Left forelimb (tissue), 1 donor: ENCODE measurements around the gene TBC1D4.

Source experiments
- DNase-seq: peaks from one replicate; pipeline ENCODE4 v3.0.0-alpha.2; 2018; ENCODE audit warnings: low spot score

TBC1D4 gene, protein sequence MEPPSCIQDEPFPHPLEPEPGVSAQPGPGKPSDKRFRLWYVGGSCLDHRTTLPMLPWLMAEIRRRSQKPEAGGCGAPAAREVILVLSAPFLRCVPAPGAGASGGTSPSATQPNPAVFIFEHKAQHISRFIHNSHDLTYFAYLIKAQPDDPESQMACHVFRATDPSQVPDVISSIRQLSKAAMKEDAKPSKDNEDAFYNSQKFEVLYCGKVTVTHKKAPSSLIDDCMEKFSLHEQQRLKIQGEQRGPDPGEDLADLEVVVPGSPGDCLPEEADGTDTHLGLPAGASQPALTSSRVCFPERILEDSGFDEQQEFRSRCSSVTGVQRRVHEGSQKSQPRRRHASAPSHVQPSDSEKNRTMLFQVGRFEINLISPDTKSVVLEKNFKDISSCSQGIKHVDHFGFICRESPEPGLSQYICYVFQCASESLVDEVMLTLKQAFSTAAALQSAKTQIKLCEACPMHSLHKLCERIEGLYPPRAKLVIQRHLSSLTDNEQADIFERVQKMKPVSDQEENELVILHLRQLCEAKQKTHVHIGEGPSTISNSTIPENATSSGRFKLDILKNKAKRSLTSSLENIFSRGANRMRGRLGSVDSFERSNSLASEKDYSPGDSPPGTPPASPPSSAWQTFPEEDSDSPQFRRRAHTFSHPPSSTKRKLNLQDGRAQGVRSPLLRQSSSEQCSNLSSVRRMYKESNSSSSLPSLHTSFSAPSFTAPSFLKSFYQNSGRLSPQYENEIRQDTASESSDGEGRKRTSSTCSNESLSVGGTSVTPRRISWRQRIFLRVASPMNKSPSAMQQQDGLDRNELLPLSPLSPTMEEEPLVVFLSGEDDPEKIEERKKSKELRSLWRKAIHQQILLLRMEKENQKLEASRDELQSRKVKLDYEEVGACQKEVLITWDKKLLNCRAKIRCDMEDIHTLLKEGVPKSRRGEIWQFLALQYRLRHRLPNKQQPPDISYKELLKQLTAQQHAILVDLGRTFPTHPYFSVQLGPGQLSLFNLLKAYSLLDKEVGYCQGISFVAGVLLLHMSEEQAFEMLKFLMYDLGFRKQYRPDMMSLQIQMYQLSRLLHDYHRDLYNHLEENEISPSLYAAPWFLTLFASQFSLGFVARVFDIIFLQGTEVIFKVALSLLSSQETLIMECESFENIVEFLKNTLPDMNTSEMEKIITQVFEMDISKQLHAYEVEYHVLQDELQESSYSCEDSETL (N-terminal part only)

GRCh38 chr13:75482070-75482819 is at the start of gene TBC1D4:
Gene TBC1D4 (minus strand): TSS chr13:75482169. CDS start chr13:75481767, 402 bp downstream.
- DNase-seq = peak; percentile 90

- DNase-seq = no peak
Observed at GRCh38 chr13:75530549-75530961, 48.6 kb upstream of the TBC1D4 start.

DNA sequence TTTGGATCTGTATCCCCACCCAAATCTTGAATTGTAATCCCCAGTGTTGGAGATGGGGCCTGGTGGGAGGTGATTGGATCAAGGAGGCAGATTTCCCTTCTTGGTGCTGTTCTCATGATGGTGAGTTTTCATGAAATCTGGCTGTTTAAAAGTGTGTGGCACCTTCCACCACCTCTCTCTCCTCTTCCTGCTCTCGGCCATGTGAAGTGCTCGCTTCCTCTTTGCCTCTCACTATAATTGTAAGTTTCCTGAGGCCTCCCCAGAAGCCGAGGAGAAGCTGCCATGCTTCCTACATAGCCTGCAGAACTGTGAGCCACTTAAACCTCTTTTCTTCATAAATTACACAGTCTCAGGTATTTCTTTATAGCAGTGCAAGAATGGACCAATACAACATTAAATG is 40.0 kb upstream of the TBC1D4 start:
- no peak for DNase-seq

DNA sequence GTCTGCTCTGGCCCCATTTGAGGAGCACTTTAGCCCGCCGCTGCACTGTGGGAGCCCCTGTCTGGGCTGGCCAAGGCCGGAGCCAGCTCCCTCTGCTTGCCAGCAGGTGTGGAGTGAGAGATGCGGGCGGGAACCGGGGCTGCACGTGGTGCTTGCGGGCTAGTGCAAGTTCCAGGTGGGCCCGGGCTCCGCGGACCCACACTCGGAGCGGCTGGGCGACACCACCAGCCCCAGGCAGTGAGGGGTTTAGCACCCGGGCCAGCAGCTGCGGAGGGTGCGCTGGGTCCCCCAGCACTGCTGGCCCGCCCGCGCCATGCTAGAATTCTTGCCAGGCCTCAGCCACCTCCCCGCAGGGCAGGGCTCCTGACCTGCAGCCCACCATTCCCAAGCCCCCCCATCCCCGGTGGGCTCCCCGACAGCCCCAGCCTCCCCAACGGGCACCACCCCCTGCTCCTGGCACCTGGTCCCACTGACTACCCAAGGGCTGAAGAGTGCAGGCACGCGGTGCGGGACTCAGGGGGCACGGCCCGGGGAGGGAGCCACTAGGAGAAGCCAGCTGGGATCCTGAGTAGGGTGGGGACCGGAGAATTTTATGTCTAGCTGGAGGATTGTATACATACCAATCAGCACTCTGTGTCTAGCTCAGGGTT is 36.6 kb upstream of the TBC1D4 start:
- DNase-seq = no peak

GRCh38 chr13:75514080-75514995 is 32.4 kb upstream of the TBC1D4 start:
- no peak for DNase-seq

DNA sequence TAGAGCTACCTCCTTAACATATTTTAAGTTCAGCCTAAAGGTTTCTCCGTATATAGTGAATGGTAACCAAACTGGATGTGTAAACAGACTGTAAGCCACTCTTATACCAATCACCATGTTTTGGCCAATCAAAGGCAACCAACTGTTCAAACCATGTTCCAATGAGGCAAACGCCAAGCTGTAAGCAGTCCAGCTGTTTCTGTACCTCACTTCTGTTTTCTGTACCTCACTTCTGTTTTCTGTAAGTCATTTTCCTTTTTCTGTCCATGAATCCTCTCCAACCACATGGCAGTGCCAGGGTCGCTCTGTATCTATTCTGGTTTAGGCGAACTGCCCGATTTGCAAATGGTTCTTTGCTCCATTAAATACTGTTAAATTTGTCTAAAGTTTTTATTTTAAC is 31.3 kb upstream of the TBC1D4 start:
- DNase-seq = no peak

DNA sequence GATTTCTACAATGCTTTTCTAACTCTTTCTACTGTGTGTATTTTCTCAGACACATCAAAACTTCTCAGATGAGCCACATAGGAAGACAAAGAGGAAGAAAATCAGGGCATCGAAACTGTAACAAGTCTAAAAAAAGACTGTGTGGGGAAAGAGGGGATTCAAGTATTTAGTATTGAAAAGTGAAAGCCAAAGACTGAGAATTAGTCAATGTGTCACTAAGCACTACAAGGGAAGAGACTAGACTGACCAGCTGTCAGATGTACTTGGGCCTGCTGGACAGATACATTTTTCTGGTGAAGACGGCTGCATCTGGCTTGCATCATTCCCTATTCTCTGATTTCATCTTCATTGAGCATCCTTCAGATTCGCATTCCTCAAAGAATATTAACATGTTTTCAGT is 30.3 kb upstream of the TBC1D4 start:
- DNase-seq = no peak

DNA sequence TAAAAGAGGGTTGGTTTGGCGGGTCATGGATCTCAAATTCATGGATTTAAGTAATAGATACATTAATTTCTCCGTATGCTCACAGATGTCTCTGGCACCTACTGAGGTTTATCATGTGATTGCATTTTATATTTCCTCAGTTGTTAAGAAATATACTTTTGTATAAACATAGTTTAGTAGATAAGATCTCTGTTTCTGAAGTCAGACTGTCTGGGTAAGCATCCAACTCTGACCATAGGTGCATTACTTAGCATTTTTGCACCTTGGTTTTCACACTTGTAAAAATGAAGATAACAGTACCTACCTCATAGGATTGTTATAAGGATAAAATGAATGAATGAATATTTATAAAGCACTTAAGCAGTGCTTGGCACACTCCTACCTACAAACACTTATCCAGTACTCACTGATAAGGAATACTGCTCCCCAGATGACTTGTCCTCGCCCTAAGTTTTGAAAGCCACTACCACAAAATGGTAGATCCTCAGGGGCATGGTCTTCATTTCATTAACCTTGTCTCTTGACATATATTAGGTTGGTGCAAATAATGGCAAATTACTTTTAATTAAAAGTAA is 29.2 kb upstream of the TBC1D4 start:
- DNase-seq = no peak

DNA sequence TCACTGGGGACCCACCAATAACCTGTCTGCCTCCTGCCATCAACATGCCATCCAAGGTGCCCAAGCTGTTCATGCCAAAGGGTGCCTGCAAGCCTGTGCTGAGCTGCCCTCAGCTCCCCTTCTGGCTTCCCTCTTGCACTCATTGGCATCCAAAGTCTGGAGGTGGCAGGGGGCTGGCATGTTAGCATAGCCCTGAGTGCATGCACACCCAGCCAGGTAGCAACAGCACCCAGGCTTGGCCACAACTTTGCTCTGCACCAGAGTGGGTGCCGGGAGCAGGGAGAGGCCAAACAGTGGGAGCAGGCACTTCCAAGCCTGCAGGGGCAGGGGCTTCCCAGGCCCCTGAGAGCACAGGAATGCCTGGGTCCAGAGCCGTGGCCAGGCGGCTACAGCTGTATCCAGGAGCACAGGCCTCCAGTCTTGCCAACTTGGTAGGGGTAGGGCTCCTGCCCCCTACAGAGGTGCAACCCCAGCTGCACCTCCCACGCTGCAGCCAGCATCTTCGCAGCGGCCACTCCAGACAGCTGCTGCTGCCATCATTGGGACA is 26.1 kb upstream of the TBC1D4 start:
- no peak for DNase-seq

DNA sequence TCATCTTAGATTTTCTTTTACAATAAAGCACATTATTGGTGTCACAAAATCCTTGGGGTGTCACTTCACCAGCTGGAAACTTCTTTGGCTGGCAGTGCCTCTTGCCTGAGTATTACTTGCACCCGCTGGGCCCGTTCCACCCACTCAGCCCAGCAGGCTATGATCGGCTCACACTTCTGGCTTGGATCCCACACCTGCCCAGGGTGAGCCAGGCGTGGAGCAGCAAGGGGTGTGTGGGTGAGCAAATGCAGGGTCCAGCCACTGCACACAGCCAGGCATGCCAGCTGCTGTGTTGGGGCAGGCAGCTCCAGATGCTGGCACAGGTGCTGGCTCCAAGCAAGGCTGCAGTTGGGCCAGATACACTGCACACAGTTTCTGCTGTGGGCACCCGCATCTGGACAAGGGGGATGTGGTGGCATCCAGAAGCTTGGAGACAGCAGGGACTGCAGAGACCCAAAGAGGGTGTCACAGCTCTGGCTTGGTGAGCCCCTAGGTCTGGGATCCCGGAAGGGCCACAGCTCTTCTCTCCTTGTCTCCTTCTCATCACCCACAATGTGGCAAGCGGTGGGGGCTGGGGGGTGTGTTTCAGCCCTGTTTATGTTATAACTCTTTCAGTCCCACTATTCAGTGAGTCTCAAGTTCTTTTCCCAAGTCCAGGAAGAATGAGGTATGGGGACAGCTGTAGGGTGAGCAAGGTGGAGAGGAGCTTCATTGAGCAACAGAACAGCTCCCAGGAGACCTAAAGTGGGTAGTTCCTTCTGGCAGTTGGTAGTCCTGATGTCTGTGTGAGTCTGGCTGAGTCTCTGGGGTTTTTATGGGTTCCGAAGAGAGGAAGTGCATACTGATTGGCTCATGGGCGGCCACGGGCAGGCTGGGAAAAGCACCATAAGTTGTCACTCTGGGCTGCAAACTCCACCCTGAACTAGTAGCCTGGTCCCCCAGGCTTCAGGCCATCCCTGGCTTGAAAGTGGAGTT is 25.3 kb upstream of the TBC1D4 start:
- DNase-seq = no peak

GRCh38 chr13:75506018-75506417 is 24.0 kb upstream of the TBC1D4 start:
- DNase-seq = no peak

DNA sequence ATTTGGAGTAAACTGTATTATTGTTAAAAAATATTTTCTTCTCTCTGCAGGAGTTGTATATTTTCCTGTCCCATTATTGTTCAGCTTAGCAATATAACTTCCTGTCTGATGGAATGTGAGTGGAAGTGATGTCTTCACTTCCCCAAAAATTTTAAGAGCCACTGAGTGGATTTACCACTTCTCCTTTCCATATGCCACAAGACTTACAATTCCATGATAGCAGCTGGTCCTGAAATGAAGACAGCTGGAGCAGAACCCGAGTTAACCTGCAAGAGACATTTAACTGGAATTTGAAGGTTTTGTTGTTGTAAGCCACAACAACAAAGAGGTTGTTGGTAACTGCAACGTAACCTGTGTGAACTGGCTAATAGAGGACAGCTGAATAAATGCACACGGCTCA is 23.4 kb upstream of the TBC1D4 start:
- DNase-seq = no peak

DNA sequence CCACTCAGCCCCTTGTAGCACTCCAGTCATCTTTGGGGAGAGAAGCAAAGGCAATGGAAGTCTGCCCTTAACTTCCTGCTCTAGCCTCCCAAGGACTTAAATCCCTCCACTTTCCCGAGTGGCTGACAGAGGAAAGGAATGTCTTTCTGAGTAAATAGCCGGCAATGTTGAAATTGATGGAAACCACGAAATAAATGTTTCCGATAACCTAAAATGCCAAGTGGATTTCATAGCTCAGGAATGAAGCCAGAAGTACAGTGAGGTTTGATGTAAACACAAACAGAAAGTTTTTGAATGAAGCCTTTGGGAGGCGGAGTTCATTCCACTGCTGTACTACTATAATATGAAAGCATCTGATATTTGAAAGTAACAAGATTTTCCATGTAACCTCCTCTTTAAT is 14.0 kb upstream of the TBC1D4 start:
- DNase-seq = no peak

- DNase-seq = no peak
Observed at GRCh38 chr13:75494491-75494890, 12.5 kb upstream of the TBC1D4 start.

DNA sequence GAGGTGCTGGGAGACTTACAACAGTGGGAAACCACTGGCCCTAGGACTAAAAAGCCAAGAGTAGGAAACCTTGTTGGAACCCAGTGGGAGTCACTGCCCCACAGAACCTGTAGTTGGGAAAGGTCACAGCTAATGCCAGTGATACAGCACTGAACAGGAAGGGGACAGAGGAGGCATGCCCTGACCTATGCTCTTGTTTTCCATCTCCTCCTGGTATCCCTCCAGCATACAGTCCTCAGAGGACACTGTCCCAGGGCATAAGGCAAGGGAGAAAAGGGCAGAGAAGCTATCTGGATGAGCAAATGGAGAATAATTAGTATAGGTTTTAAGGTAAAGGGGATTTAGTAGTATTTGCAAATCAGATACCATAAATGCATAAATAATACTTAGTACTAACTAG is 11.2 kb upstream of the TBC1D4 start:
- no peak for DNase-seq

DNA sequence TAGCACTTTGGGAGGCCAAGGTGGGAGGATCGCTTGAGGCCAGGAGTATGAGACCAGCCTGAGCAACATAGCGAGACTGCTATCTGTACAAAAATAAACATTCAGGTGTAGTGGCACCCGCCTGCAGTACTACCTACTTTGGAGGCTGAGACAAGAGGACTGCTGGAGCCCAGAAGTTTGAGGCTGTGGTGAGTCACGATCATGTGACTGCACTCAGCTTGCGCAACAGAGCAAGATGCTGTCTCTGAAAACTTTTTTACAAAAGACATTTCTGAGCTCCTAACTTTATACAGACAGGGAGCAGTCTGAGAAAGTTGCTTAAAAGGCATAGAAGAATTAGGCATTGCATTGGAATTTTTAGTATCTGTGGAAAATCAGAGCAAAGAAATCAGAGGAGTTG is 10.4 kb upstream of the TBC1D4 start:
- DNase-seq = no peak

DNA sequence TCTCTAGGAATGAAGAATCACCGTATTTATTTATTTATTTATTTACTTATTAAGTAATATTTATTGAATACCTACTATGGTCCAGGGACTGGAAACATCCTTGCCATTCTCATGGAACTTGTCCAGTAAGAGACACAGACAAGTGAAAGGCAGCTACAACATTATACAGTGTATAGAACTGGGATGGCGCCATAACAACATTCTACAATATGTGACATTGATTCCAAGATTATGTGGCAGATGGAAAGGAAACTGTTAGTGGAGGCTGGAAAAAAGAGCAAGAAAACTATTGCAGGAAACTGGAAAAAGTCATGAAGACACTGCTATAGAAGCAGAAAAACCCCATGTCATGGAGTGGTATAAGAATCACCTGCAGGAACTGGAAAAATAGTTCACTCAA is 9.4 kb upstream of the TBC1D4 start:
- no peak for DNase-seq
